SK-N-SH treated with all-trans-retinoic acid at 6 μM for 48 hours (cell line): ENCODE results near the gene KNSTRN.

ENCODE experiments used
- BACH2 ChIP-seq: fragments of 250-450 bp; sonication (Bioruptor Pico); IDR thresholded peaks from 2 replicates; pipeline ENCODE4 v1.9.0; 2021; ENCODE audit warnings: mild to moderate bottlenecking, borderline replicate concordance
- GLIS3 ChIP-seq: fragments of 250-450 bp; sonication (Bioruptor Pico); IDR thresholded peaks from 2 replicates; pipeline ENCODE4 v1.5.0; 2020; ENCODE audit warnings: mild to moderate bottlenecking, moderate library complexity
- SNAI2 ChIP-seq: fragments of 250-450 bp; sonication (Bioruptor Pico); IDR thresholded peaks from 2 replicates; pipeline ENCODE4 v1.5.0; 2020; ENCODE audit warnings: mild to moderate bottlenecking, moderate library complexity
- ZFP3 ChIP-seq: fragments of 250-450 bp; sonication (Bioruptor Pico); IDR thresholded peaks from 2 replicates; pipeline ENCODE4 v1.5.0; 2020; ENCODE audit warnings: mild to moderate bottlenecking, moderate library complexity
- ZNF70 ChIP-seq: fragments of 450-650 bp; formaldehyde crosslinking; IDR thresholded peaks from 2 replicates; pipeline ENCODE4 v1.5.0; 2020; ENCODE audit warnings: mild to moderate bottlenecking, moderate library complexity
- TF ChIP-seq, protein P1 (sequence below): fragments of 250-450 bp; sonication (Bioruptor Pico); IDR thresholded peaks from 2 replicates; pipeline ENCODE4 v1.8.0; 2020; ENCODE audit warnings: mild to moderate bottlenecking, moderate library complexity, borderline replicate concordance
- TF ChIP-seq, protein P2 (sequence below): fragments of 250-450 bp; sonication (Bioruptor Pico); IDR thresholded peaks from 2 replicates; pipeline ENCODE4 v1.5.1; 2021; ENCODE audit warnings: mild to moderate bottlenecking, moderate library complexity

DNA sequence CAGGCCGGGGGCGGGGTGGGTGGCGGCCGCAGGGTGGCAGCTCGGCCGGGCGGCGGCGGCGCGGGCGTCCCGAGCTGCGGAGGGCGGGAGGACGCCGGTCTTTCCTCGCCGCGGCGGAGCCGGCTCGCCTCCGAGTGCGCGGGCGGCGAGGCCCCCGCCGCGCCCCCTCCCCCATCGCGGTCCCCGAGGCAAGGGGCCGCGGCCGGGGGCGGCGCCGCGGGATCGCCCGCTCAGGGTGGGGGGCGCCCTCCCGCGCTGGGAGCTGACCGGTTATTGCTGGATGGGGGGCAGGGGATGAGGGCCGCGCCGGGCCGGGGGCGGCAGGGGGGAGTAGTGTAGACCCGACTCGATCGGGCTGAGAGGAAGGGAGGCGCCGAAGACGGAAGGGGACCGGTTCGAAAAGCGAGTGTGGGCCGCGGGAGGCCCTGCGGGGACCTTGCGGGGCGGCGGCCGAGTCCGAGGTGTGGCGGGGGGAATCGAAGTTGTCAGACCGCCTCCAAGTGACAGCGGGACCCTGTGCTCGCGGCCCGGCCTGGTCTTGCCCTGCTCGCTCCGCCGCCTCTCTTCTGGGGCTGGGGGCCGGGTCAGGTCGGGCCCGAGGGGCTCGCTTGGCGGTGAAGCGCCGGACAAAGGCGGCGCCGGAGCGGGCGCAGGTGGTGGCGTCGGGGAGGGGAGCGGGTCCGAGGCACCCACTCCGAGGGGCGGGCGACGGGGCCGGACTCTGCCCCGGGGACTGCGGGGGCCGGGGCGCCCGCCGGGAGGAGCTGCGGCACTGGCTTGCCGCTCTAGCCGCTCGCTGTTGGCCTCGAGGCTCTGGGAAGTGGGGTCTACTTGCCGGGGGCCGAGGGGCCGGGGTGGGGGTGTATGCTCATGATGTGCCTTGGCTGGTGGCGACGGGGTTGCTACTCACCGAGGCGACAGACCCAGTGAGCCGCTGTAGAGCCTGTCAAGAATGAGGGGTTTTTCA is 59.3 kb downstream of the KNSTRN start:
- TF ChIP-seq, protein P1, sequence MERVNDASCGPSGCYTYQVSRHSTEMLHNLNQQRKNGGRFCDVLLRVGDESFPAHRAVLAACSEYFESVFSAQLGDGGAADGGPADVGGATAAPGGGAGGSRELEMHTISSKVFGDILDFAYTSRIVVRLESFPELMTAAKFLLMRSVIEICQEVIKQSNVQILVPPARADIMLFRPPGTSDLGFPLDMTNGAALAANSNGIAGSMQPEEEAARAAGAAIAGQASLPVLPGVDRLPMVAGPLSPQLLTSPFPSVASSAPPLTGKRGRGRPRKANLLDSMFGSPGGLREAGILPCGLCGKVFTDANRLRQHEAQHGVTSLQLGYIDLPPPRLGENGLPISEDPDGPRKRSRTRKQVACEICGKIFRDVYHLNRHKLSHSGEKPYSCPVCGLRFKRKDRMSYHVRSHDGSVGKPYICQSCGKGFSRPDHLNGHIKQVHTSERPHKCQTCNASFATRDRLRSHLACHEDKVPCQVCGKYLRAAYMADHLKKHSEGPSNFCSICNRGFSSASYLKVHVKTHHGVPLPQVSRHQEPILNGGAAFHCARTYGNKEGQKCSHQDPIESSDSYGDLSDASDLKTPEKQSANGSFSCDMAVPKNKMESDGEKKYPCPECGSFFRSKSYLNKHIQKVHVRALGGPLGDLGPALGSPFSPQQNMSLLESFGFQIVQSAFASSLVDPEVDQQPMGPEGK, result no peak
- TF ChIP-seq, protein P2, sequence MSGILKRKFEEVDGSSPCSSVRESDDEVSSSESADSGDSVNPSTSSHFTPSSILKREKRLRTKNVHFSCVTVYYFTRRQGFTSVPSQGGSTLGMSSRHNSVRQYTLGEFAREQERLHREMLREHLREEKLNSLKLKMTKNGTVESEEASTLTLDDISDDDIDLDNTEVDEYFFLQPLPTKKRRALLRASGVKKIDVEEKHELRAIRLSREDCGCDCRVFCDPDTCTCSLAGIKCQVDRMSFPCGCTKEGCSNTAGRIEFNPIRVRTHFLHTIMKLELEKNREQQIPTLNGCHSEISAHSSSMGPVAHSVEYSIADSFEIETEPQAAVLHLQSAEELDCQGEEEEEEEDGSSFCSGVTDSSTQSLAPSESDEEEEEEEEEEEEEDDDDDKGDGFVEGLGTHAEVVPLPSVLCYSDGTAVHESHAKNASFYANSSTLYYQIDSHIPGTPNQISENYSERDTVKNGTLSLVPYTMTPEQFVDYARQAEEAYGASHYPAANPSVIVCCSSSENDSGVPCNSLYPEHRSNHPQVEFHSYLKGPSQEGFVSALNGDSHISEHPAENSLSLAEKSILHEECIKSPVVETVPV, result no peak
- no peak for TF ChIP-seq BACH2 (CRISPR knock-in tag)
- no peak for TF ChIP-seq ZFP3 (CRISPR knock-in tag)
- no peak for TF ChIP-seq GLIS3 (CRISPR knock-in tag)
- no peak for TF ChIP-seq SNAI2
- TF ChIP-seq ZNF70 (CRISPR knock-in tag), result no peak
